NB4 (cell line): ENCODE results near the gene TCERG1L.
"Not testable (repeated sequence)": the region's sequence is repeated elsewhere in the genome, so short reads cannot be mapped to it uniquely, and the experiment has no call there.

Experiments
- DNase-seq: peaks from one replicate; pipeline ENCODE4 v3.0.0; 2010; ENCODE audit warnings: low read depth
- H3K4me3 ChIP-seq: one replicate; pipeline ENCODE4 v1.5.1; 2011; ENCODE audit warnings: mild to moderate bottlenecking, low read depth, low read length, moderate library complexity
- MYC ChIP-seq: IDR thresholded peaks from 2 replicates; pipeline ENCODE4 v1.6.1; 2011; ENCODE audit warnings: low read depth, low read length
- POLR2A ChIP-seq: IDR thresholded peaks from 2 replicates; pipeline ENCODE4 v1.6.1; 2011; ENCODE audit warnings: mild to moderate bottlenecking; ENCODE audit not compliant: insufficient read length; ENCODE audit errors: extremely low read depth
- TF ChIP-seq, protein P1 (sequence below): IDR thresholded peaks from 2 replicates; pipeline ENCODE4 v1.6.1; 2011; ENCODE audit warnings: low read depth, low read length
- TF ChIP-seq, protein P2 (sequence below): IDR thresholded peaks from one replicate; pipeline ENCODE4 v1.5.1; 2012; ENCODE audit warnings: low read depth, low read length

The TCERG1L gene

DNA sequence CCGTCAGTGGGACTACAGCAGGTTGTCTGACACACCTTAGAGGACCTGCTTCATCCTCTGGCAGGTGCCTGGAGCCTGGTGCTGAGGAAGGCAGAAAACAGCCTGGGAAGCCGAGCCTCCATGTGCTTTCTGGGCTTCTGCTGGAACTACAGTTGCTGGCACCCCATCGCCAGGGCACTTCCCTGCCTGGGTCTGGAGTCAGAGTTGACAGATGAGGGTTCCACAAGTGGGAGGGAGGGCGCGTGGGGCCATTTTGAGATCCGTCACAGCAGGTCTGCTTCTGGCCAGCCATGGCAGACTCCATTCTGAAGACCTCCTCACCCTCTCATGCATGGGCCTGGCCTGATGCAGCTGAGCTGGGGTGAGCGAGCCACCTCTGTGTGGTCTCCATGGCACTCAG lies 33.2 kb upstream of the TCERG1L start:
- TF ChIP-seq, protein P1, sequence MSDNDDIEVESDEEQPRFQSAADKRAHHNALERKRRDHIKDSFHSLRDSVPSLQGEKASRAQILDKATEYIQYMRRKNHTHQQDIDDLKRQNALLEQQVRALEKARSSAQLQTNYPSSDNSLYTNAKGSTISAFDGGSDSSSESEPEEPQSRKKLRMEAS, result no peak
- no peak for TF ChIP-seq POLR2A
- no peak overlapping the region for H3K4me3 ChIP-seq
- DNase-seq, result no peak

DNA sequence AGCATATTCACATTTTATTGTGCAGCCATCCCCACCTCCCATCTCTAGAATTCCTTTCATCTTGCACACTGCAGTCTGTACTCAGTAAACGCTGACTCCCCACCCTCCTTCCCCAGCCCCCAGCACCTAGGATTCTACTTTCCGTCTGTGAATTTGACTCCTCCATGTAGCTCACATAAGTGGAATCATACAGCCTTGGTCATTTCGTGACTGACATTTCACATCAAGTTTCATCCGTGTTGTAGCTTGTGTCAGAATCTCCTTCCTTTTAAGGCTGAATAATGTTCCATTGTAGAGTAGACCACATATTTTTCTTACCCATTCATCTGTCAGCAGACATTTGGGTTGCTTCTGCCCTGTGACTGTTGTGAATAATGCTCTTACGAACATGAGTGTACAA lies 26.2 kb upstream of the TCERG1L start:
- no peak for TF ChIP-seq POLR2A
- no peak for TF ChIP-seq MYC
- TF ChIP-seq, protein P2, sequence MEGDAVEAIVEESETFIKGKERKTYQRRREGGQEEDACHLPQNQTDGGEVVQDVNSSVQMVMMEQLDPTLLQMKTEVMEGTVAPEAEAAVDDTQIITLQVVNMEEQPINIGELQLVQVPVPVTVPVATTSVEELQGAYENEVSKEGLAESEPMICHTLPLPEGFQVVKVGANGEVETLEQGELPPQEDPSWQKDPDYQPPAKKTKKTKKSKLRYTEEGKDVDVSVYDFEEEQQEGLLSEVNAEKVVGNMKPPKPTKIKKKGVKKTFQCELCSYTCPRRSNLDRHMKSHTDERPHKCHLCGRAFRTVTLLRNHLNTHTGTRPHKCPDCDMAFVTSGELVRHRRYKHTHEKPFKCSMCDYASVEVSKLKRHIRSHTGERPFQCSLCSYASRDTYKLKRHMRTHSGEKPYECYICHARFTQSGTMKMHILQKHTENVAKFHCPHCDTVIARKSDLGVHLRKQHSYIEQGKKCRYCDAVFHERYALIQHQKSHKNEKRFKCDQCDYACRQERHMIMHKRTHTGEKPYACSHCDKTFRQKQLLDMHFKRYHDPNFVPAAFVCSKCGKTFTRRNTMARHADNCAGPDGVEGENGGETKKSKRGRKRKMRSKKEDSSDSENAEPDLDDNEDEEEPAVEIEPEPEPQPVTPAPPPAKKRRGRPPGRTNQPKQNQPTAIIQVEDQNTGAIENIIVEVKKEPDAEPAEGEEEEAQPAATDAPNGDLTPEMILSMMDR, result no peak
- TF ChIP-seq, protein P1, result no peak
- no peak for DNase-seq
- no peak overlapping the region for H3K4me3 ChIP-seq

DNA sequence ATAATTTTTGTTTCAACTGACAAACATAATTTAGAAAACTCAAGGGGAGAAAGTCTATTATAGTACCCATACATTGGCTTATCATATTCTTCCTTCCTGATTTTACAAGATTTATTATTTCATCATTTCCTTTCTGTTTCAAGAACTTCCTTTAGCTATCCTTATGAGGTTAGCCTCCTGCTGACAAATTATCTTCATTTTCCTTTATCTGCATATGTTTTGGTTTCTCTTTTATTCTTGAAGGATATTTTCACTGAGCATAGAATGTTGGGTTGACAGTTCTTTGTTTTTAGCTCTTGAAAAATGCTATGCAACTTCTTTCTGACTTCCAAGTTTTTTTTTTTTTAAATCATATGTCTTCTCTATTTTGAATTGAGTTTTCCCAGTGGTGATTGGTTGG lies 21.3 kb upstream of the TCERG1L start:
- DNase-seq, result no peak
- H3K4me3 ChIP-seq, result no peak overlapping the region
- TF ChIP-seq, protein P2, result no peak

DNA sequence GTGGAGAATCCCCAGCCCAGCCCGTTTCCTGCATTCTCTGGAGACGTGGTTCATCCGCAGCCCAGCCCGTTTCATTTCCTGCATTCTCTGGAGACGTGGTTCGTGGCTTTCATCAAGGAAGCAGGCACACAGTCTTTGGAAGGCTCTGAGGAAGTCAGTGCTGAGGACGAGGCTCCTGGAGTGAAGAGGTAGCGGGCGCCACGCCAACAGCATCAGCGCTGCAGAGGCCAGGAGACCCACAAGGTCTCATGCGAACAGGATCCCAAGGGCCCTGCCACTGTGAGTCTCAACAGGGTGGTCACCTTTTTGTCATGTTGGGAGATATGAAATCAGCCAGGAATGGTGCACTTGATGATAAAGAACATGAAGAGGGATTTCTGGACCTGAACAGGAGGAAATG lies 12.4 kb upstream of the TCERG1L start:
- no peak for TF ChIP-seq MYC
- TF ChIP-seq, protein P2, result no peak
- TF ChIP-seq, protein P1, result no peak
- H3K4me3 ChIP-seq, result no peak overlapping the region
- DNase-seq, result no peak

DNA sequence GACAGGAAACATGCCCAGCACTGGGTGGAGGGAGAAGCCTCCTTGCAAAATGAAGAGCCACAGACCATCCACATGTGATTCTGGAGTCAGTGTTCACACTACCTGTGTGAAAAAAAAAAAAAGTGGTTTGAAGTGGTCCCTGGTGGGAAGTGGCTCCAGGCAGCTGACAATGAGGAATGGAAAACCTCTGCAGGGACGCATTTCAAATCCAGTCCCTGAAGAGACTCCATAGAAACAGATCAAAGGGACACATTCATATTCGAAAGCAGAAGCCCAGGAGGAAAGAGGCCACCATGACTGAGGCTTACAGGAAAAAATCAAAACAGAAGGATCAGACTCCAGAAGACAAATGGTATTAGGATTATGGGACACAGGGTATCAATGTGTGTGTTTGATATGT lies 11.5 kb upstream of the TCERG1L start:
- H3K4me3 ChIP-seq, result no peak overlapping the region
- DNase-seq, result no peak
- TF ChIP-seq MYC (no peak), POLR2A (no peak)
- TF ChIP-seq, protein P2, result no peak
- TF ChIP-seq, protein P1, result no peak

DNA sequence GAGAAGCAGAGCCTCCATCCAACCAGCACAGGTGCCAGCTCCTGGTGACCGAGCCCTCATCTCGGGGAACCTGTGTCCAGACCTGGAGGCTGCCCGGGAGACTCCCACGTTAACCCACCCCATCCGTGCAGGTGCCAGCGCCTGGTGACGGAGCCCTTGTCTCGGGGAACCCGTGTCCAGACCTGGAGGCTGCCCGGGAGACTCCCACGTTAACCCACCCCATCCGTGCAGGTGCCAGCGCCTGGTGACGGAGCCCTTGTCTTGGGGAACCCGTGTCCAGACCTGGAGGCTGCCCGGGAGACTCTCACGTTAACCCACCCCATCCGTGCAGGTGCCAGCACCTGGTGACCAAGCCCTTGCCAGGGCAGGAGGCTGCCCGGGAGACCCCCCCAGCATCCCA lies 11.1 kb upstream of the TCERG1L start:
- not testable (repeated sequence) for DNase-seq, H3K4me3 ChIP-seq

DNA sequence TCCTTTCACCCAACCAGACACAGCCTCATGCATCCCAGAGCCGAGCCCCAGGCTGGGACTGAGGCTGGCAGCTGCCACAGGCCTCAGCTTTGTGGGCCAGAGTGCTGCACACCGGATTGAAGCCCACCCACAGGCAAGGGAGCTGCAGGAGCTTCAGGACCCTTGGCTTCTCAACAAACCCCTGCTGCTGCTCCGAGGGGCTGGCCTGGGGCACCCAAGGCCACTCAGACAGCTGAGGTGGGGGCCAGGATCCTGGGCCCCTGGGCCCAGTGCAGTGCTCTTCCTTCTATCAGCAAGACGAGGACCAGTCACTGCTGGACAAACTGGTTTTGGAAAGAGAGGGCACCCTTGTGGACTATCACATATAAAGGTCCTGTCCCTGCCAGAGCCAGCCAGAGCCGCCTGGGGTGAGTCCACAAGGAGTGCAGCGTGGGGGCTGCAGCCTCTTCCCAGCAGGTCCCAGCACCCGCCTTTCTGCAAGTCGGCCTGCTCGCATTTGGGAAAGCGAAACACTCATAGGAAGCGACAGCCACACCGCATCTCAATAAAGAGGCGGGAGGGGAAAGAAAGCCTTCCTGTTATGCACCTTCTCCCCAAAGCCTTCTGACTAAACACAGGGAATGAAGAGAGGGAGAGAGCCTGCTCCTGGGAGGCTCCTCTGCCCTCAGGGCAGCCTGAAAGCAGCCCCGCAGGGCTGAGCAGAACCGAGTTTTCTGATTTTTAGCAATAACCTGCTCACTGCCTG lies 9.5 kb upstream of the TCERG1L start:
- H3K4me3 ChIP-seq, result no peak overlapping the region
- TF ChIP-seq POLR2A, result no peak
- TF ChIP-seq, protein P1, result no peak
- TF ChIP-seq MYC, result no peak
- TF ChIP-seq, protein P2, result no peak
- no peak for DNase-seq
